Liver (tissue), 2 donors: ENCODE results near the gene MED12L.

Experiments
- CTCF ChIP-seq: fragments of 150-350 bp; IDR thresholded peaks from 2 replicates; pipeline ENCODE4 v1.5.1; 2017; ENCODE audit warnings: improper control_type of control experiment, low read depth, low read length; ENCODE audit not compliant: missing input control
- TF ChIP-seq, protein P1 (sequence below): IDR thresholded peaks from 2 replicates; pipeline ENCODE4 v1.6.1; 2016; ENCODE audit warnings: antibody characterized with exemption, mild to moderate bottlenecking
- donor health status: healthy.

DNA sequence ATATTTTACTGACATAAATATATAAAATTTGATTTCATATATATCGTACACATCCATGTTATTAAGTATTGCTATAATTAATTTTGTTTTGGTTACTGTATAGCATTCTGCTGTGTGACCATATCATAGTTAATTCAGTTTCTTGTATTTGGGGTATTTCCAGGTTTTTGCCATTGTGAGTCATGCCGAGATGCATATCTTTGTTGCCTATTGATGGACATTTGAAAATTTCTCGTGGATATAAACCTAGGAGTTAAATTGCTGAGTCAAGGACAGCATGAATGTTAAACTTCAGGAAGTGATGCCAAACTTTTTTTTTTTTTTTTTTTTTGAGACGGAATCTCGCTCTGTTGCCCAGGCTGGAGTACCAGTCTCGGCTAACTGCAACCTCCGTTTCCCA lies 151.3 kb downstream of the MED12L start:
- TF ChIP-seq, protein P1, sequence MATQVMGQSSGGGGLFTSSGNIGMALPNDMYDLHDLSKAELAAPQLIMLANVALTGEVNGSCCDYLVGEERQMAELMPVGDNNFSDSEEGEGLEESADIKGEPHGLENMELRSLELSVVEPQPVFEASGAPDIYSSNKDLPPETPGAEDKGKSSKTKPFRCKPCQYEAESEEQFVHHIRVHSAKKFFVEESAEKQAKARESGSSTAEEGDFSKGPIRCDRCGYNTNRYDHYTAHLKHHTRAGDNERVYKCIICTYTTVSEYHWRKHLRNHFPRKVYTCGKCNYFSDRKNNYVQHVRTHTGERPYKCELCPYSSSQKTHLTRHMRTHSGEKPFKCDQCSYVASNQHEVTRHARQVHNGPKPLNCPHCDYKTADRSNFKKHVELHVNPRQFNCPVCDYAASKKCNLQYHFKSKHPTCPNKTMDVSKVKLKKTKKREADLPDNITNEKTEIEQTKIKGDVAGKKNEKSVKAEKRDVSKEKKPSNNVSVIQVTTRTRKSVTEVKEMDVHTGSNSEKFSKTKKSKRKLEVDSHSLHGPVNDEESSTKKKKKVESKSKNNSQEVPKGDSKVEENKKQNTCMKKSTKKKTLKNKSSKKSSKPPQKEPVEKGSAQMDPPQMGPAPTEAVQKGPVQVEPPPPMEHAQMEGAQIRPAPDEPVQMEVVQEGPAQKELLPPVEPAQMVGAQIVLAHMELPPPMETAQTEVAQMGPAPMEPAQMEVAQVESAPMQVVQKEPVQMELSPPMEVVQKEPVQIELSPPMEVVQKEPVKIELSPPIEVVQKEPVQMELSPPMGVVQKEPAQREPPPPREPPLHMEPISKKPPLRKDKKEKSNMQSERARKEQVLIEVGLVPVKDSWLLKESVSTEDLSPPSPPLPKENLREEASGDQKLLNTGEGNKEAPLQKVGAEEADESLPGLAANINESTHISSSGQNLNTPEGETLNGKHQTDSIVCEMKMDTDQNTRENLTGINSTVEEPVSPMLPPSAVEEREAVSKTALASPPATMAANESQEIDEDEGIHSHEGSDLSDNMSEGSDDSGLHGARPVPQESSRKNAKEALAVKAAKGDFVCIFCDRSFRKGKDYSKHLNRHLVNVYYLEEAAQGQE = no peak
- TF ChIP-seq CTCF = no peak
